Fibroblast of skin of left quadriceps (primary cell): ENCODE results near the gene INSRR.

Experiments
- DNase-seq, 2 experiments: peaks; one replicate each; pipeline ENCODE4 v3.0.0-alpha.2; 2013; ENCODE audit warnings: low read depth in 2 of 2

Gene INSRR

DNA sequence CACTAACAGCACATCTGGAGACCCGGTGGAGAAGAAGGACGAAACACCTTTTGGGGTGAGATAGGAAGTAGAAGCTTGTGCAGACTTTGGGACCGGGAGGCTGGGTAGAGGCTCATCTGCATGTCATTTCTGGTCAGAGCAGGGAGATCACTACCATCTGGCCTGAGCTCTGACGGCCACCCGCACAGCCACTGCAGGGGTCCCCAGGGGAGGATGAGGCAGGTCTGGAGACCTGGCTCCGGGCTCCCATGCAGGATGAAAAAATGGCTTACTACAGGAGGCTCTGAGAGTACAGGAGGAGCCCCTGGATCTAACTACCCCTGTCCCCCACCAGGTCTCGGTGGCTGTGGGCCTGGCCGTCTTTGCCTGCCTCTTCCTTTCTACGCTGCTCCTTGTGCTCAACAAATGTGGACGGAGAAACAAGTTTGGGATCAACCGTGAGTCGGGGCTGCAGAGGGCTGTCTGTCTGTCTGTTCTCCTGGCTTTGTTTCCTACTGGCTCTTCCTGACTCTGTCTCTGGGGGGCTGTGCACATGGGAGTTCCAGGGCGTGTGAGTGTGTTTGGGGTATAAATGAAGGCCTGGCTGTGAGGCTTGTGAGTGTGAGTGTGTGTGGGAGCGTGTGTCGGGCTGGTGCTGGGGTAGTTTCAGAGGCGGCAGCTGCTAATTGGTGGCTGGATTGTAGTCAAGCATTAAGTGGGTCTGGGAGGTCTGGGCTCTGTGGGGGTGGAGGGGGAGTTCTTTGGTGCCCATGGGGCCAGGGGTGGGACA is 15.8 kb upstream of the INSRR start:
- no peak for DNase-seq

DNA sequence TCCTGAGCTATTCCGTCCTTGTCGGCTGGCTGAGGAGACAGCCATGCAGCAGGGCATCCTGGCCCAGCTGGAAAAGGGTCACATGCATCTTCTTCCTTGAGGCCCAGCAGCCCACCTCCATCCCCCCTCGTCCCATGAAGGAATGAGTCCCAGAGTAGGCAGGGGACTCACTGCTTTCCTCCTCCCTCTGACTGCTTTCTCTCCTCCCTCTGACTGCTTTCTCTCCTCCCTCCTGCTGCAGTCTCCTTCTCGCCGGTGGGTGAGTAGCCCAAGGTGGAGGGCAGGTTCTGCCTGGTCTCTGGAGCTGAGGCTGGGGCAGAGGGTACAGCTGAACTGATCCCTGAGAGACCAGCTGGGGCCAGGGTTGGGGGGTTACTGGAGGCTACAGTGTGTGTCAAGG is 15.2 kb upstream of the INSRR start:
- no peak for DNase-seq

DNA sequence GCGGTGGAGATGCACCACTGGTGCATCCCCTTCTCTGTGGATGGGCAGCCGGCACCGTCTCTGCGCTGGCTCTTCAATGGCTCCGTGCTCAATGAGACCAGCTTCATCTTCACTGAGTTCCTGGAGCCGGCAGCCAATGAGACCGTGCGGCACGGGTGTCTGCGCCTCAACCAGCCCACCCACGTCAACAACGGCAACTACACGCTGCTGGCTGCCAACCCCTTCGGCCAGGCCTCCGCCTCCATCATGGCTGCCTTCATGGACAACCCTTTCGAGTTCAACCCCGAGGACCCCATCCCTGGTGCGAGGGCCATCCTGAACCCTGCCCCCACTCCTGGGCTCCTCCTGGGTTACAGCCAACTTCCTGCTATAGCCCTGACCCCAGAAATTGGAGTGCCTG is 14.7 kb upstream of the INSRR start:
- no peak for DNase-seq

DNA sequence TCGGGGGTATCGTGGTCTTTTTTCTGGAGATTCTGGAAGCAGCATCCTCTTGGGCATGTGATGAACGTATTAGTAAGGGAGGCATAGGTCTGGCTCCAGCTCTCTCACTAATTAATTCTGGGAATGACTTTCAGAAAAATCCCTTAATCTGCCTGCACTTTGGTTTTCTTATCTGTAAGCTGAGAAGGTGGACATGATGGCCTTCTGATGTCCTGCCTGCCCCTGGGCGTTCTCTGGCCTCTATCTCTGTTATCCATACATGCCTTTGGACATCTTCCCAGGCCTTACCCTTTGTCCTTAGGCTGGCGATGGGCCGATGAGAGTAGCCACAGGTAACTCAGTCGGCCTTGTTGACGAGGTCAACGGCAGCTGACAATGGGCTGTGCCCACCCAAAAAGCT is 10.5 kb upstream of the INSRR start:
- no peak for DNase-seq

DNA sequence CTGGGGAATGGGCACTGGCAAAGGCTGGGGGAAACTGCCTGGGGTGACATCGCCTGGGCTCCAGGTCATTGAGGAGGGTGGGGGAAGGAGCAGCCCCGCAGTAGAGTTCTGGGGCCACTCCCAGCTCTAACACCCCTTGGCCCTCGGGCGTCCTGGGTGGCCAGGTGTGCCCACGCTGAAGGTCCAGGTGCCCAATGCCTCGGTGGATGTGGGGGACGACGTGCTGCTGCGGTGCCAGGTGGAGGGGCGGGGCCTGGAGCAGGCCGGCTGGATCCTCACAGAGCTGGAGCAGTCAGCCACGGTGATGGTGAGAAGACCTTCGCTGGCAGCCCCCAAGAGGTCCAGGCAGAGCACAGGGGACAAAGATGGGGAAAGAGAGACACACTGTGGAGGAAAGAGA is 9.4 kb upstream of the INSRR start:
- no peak for DNase-seq

DNA sequence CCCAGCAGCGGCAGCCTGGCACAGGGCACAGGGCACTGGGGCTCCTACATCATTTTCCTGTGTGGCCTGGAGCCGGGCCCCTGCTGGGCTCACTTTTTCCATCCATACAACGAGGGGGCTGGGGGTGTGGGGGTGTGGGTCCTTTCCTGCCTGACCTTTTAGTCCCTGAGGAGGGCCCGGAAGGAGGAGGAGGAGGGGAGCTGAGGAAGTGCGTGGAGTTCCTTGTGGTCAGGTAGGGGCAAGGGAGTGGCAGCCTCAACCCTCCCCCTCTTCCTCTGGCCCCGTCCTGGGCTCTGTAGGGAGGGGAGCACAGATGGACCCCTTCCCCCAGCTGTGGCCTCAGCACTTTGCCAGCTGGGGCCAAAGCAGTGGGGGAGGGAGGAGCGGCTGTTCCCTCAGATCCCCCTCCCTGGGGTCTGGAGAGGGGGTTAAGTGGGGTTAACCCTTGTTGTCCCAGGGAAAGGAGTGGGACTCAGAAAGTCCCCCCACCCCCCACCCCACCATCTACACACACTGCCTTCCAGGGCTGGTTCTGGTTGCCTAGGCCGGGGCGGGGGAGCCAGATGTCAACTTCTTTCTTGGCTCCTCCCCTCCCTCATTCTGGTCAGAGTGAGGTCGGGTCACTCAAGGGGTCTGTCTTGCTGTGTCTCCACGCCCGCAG is 7.5 kb upstream of the INSRR start:
- DNase-seq: no peak

DNA sequence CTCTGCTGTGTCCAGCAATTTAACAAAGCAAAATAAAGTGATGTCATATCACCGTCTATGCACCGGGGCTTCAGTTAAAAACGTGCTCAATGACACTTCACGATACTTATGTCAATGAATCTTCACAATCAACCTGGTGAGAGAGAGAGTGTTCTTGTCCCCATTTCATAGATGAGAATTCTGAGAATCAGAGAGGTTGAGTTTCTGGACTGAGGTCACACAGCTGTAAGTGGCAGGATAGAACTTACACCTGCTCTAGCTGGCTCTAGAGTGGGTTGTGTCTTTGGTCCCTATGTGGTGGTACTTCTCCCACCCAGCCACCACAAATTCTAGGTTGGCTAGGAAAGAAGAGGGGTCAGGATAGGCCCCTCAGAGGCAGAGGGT is 6.9 kb upstream of the INSRR start:
- DNase-seq: no peak

DNA sequence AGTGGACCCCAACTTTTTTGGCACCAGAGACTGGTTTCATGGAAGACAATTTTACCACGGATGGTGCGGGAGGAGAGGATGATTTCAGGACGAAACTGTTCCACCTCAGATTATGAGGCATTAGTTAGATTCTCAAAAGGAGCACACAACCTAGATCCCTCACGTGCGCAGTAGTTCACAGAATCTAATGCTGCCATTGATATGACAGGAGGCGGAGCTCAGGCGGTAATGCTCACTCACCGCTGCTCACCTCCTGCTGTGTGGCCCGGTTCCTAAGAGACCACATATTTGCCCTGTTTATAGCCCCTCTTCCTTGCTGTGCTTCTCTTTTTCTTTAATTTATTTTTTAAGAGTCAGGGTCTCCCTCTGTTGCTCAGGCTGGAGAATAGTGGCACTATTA is 6.3 kb upstream of the INSRR start:
- DNase-seq: no peak

DNA sequence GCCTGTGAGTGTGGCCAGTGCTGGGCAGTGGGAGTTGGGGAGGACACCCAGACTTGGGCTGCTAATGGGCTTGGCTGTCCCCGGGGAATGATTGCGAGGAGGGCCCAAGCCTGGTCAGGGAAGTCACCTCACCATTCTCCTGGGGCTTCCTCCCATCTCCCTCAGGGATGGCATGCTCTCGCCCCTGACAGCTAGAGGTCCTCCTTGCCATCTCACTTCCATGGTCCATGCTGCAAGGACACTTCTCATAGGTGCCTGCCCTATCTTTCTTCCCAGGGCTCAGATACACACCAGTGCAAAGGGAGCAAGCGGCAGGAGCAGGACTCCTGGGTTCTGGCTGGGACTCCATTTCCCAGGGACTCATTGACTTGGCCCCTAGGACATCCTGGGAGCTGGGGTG is 5.9 kb upstream of the INSRR start:
- DNase-seq: no peak

DNA sequence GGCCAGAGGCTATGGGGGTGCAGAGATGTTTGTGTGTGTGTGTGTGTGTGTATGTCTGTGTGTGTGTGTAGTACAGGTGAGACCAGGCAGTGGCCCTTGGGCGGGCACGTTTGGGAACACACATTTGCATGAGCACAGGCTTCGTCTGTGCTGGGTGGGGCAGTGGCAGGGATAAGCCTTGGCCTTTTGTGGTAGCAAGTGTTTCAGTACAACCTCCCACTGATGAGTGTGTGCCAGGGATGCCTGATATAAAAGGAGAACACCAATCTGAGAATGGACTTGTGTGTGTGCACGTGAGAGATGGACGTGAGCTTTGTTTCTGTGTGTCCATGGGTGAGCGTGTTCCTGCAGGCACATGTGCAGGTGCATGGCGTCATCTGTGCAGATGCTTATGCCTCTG is 4.7 kb upstream of the INSRR start:
- DNase-seq: no peak

DNA sequence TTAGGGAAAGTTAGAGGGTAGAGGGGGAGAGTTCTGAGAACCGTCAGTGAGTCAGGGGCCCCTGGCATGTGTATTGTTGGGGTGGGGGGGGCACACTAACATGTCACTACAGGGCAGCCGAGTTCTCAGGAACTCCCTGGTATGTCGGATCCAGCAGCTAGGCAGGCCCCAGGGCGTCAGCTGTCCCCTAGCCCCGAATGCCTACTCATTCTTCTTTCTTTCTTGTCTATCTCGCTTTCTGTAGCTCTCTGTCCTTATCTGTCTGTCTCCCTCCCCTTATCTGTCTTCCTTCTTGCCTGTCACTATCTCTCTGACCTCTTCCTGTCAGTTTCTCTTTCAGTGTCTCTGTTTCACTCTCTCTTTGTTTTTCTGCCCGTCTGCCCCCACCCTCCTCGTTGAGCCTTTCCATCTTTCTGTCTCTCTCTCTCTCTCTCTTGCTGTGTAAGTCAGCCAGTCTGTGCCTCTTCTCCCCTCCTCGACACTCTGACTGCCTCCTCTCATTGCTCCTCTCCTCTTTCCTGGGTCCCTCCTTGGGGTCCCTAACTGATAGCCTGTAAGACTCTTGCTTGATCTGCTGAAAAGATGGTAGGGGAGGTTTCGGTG is 4.2 kb upstream of the INSRR start:
- no peak for DNase-seq

DNA sequence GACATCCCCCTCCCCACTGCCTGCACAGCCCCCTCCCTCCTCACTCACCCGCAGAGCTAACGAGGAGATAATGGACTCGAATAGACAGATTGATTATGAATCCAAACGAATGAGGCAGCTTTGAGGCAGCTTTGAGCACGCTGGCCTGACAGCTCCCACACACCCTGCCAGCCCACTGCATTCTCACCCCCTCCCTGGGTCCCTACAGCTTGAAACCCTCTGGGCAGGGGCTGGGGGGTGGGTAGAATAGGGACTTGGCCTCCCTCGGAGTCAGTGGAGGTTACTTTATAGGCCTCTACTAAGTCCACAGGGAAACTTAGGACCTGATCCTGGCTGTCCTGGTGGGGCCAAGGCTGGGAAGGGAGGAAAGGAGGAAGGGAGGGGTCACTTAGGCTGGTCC is 3.7 kb upstream of the INSRR start:
- DNase-seq: no peak

DNA sequence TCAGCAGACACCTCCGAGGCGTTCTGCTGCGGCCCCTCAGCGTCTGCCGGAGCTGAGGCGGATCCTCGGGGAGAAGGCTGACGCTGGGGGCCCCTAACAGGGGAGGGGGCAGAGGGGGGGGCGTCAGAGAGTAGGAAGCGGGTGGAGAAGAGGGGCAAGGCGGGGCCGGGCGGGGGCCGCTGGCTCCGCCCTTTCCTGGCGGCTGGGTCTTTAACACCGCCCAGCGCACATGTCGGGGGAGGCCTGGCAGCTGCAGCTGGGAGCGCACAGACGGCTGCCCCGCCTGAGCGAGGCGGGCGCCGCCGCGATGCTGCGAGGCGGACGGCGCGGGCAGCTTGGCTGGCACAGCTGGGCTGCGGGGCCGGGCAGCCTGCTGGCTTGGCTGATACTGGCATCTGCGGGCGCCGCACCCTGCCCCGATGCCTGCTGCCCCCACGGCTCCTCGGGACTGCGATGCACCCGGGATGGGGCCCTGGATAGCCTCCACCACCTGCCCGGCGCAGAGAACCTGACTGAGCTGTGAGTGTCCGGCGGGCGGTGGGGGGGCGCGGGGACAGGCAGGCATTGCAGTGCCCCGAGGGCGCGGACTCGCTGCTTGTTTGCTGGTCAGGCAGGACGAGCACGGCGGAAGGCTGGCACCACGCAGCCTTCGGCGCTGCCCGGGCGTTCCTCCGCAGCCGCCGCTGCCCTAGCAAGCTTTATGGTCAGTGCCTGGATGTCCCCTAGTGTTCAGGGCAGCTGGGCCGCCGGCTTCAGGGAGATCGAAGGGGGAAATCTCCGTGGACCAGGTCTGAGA is 1.9 kb upstream of the INSRR start, which contains the start of gene NTRK1:
NTRK1 (plus strand) TSS at position 238 of the 796 bp plus-strand sequence; CDS start at position 308, 70 bp downstream.
- DNase-seq: no peak

DNA sequence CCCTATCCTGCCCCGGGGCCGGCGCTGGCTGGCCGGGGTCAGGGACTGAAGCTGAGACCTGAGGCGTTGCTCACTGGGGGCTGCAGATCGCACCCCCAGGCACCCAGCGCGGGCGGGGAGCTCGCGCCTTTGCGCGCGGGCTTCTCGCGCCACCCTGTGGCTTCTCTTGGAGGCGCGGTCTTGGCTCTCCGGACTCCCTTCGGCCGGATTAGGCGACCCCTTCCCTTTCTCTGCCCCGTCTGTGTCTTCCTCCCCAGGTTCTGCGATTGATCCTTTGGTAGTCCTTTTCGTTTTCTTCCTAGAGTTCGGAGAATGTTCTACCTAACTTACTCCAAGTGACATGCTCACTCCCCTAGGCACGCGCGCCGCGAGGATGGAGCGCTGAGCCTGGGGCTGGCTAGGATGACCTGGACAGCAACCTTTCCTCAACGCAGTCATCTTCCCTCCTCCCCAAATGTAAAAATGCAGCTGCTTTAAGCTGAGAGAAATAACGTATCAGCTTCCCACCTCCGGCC is 1.3 kb upstream of the INSRR start:
- DNase-seq: no peak

DNA sequence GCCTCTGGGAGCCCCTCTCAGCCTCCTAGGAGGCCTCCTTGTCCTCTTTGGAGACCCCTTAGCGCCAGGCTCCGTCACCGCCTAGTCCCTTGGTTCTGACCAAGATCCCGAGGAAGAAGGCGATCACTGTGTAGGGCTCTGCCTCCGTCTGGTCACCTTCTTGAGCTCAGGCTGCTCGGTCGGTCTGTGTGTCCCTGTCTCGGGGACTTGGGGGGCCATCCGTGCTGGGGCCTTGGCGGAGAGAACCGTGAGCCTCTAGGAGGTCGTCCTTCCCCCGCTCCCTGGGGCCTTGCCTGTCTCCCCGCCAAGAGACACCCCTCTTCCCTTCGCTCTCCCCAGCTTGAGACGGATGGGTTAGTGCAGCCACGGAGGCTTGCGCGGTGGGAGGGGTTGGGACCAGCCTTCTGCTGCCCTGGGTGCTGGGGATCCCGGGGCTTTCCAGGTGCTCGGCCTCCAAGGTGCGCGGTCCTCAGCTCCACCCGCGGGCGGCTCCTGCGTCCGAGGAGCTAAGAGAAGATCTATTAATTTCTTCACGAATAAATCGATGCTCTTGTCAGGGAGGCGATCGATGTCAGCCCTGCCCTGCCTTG is 701 bp upstream of the INSRR start:
- no peak for DNase-seq

DNA sequence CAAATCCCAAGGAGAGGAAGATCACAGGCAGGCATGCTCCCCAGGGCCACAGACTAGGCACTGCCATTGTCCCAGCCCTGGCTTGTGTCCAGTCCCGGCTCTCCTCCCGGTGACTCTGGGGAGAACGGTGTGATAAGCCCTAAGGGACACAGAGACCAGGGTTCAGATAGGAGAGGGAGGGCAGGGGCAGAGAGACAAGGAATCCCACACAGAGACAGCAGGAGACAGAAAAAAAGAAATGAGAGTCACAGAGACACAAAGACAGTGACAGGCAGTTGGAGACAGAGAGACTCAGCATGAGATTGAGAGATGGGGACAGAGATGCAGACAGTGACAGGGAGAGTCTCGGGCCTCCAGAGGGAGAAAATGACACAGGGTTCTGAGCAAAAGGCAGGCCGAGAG is 361 bp downstream of the INSRR start:
- DNase-seq: no peak

DNA sequence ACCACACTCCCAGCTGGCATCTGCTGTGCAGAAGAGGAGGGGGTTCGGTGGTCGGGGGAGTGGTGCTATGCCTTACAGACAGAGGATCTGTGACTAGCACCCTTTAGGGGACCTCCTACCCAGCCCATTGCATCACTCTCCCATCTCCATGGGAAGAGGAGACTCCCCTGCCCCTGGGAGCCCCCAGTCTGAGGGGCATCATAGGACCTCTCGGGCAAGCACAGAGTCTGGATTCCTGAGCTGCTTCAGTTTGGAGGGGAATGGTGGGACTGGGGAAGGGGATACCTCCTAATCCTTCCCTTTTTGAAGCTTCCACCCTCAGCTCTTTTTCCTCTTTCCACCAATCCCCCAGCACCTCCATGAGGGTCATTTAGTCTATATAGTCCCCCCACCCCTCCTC is 1.4 kb downstream of the INSRR start:
- DNase-seq: no peak

DNA sequence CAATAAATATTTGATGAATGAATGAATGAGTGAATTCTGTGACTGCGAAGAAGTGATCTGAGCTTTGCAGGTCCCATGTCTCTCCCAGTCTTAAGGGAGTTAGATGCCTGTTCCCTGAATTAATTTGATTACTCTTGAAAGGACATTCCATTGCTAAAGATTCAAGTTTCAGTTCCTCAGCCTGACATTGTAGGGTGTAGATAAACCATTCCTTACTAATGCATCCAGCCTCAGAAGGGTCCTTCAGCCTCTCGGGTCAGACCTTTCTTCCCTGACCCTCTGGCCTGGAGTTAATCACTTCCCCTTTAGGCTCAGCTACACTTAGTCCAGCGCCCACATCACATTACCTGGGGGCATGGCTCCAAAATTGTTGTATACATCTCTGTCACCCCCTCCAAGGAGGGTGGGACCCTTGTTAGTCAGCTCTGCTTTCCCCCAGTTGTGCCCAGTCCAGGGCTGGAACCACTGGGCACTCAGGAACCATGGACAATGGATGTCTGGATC is 2.6 kb downstream of the INSRR start:
- DNase-seq: no peak

DNA sequence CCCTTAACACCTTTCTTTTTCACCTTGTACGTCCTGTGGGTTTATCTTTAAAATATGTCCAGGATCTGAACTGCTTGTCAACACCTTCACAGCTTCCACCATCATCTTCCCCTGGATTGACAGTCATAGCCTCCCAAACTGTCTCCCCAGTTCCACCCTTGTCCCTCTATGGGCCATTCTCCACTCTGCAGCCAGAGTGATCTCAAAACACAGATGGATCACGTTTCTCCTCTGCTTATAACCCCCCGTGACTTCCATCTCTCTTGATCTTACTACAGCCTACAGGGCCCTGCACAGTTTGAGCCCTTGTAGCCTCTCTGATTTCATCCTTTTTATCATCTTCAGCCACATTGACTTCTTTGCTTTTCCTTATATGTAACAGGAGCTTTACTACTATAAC is 4.3 kb downstream of the INSRR start:
- no peak for DNase-seq

DNA sequence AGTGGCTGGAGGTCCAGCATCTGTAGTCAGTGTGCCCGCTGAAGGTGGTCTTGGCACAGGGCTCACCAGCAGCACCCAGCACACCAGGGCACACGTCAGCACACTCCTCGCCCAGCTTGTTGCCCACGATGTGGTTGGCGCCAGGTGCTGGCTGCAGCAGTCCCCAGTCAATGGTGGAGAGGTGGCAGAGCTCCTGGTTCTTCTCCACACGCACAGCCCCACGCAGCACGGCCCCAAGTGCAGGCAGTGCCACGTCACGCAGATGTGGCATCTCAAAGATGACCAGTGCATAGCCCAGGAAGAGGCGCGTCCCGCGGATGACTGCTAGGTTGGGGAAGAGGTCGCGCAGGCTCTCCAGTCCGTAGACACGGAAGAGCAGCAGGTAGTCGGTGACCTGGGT is 5.2 kb downstream of the INSRR start:
- DNase-seq: no peak

DNA sequence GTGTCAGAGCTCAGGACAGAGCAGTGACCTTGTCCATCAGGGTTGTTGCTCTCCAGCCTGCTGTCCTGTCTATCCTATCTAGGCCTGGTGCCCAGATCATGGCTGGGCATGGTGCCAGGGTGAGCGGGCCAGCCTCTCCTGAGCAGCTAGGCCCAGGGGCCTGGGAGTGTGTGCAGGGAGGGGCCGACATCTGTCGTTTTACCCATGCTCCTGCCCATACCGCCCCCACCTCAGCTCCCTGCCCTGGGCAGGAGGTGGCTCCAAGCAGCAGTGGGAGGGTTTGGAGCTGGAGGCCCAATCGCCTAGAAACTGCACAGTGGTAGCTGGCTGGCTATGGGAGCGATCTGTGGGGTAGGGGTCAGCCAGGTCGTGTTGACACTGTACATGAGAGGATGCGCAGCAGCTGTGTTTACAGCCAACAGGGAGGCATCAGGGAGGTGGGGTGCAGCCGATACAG is 6.5 kb downstream of the INSRR start:
- DNase-seq: no peak
